NCI-H82 (cell line): ENCODE results near the gene EPB41L3.

ENCODE experiments used
- DNase-seq: peaks from one replicate; lab custom pipeline; 2025; lab: John Stamatoyannopoulos, UW

Gene EPB41L3

GRCh38 chr18:5451871-5452270 is 91.9 kb downstream of the EPB41L3 start:
- DNase-seq: no peak

GRCh38 chr18:5451150-5451549 is 92.6 kb downstream of the EPB41L3 start:
- DNase-seq: no peak

GRCh38 chr18:5449858-5450509 is 93.8 kb downstream of the EPB41L3 start:
- DNase-seq: no peak

GRCh38 chr18:5447442-5447841 is 96.4 kb downstream of the EPB41L3 start:
- no peak for DNase-seq

GRCh38 chr18:5444847-5445246 is 99.0 kb downstream of the EPB41L3 start:
- DNase-seq: no peak

DNA sequence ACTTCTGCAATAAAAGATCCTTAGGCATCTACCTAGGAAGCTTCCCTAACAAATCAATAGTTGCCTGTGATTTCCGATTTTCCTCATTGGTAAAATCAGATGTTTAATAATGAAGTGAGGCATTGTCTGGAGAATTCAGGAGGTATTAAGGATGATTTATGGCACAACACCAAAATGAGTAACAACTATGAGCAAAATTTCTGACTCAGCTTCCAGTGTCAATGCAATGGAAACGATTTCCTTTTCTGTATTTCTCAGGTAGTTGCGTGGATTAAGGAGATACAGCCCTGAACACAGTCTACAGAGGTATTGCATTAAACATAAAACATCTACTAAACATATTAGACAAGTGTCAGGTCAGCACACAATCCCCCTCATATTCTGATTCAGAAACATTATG is 99.5 kb downstream of the EPB41L3 start:
- no peak for DNase-seq

DNA sequence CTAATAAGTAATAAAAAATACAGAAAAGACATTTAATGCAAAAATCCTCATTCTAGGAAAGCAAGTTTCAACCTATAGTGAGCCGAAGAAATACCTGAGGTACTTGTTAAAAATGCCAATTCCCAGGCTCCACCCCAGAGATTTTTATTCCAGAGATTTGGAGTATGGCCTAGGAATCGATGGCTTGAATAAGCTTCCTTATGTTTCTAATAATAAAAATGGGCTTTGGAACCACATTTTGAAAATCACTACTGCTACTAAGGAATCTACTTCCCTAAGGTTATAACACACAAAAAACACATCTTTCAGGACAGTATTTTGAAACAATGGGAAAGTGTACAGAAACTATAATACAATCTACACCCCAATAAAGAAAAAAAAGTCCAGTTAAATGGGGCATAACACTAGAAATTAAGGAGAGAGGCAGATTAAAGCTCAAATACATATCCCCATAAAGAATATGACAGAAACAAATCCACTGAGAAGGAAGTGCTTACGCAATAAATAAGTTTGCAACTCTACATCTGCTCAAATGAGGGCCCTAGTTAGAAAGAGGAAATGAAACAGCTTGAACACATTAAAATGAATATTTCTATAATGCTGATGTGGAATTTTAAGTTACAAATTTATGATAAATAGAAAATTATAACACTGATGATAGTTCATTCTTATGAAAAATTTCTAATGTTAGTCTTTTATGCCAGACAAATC is 103.7 kb downstream of the EPB41L3 start:
- DNase-seq: no peak

DNA sequence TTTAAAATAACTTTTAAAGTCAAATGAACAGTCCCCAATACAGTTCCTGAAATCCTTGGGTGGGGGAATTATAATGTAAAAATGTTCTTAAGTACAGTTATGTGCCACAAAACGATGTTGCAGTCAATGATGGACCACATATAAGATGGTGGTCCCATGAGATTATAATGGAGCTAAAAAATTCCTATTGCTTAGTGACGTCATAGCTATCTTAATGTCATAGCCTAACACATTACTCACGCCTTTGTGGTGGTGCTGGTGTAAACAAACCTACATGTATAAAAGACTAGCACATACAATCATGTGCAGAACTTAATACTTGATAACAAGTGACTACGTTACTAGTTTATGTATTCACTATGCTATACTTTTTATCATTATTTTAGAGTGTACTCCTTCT is 109.4 kb downstream of the EPB41L3 start:
- no peak for DNase-seq

DNA sequence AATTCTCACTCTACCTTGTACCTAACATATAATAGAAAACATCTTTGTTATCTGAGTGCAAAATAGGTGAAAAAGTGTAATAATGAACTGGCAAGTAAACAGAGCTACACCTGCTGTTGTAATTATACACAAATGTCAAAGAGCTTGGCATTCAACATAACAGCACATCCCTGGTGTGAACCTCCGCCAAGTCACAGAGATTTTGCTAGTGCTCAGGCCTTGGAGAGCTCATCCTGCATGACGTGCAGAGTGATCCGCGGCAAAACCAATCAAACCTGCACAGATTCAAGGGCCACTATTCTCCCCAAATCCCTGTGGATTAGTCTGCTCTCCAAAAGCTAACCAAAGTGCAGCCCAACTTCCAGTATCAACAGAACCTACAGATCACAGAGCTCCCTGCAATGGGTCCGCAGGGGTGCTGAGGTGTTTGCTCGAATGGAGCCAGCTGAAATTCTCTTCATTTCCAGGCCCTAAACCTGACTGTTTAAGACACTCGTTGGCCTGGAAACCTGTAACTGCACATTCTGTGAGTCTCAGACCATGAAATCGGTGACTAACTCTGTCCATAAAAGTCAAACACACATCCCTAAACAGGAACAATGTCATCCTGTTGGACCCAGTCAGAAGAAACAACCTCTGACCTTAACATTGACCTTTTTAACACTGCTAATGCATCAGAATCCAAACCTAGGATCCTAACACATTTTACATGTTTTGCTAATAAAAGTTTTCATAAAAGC is 111.8 kb downstream of the EPB41L3 start:
- no peak for DNase-seq

- DNase-seq: peak; percentile 8
Measured at GRCh38 chr18:5430131-5430530, 113.7 kb downstream of the EPB41L3 start.

GRCh38 chr18:5429681-5430080 is 114.1 kb downstream of the EPB41L3 start:
- DNase-seq: peak; percentile 72

GRCh38 chr18:5425721-5426120 is 118.1 kb downstream of the EPB41L3 start:
- no peak for DNase-seq

DNA sequence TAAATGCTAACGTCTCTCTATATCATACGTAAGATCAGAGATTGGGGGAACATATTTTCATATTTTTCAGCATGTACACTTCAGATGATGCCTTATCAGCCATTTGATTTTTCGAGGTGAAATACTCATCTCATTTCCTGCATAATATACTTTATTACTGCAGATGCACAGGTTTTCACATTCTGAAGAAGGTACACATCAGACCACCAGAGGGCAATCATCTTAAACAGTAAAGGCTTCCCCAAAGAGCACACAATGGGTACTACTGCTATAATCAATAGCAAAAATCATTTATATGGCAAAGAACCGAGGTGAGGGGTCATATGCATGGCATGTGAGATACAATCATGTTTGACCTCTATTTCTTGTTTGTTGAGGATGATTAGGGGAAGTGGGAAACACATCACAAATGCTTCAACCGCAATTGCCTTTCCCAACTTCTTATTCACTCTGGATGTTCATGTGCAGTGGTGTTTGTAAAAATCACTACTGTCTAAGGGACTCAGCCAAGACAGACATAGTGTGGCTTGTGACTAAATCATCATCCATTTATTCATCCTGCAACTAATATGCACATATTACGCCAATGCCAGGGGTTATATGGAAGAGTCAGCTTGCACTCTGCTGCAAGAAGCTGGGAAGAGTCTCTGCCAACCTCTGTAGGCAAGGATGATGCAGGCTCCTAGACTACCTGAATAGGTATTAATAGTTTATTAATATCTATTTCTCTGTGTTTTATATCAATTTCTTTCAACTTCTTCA is 118.7 kb downstream of the EPB41L3 start:
- DNase-seq: peak; percentile 70

GRCh38 chr18:5422626-5423025 is 121.2 kb downstream of the EPB41L3 start:
- DNase-seq: no peak

- no peak for DNase-seq
Measured at GRCh38 chr18:5421981-5422380, 121.8 kb downstream of the EPB41L3 start.

GRCh38 chr18:5420906-5421305 is 122.9 kb downstream of the EPB41L3 start:
- no peak for DNase-seq

DNA sequence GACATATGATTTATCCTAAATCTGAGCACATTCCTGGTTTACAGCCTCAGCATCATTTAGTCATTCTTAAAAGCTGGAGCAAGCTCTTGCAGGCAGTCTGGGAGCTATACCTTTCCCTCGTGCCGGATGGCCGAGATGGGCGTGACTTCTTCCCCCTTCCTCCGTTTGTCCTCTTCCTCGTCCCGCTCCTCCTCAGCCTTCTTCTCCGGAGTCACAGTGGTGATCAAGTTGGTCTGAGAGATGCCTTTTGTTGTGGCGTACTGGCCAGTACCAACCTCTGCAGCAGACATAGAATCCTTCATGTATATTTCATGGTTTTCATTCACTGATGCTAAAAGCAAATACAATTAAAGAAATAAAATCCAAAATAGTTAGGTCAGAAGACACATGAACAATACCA is 124.2 kb downstream of the EPB41L3 start:
- no peak for DNase-seq

GRCh38 chr18:5419030-5419429 is 124.8 kb downstream of the EPB41L3 start:
- DNase-seq: no peak

GRCh38 chr18:5417342-5417741 is 126.5 kb downstream of the EPB41L3 start:
- no peak for DNase-seq

DNA sequence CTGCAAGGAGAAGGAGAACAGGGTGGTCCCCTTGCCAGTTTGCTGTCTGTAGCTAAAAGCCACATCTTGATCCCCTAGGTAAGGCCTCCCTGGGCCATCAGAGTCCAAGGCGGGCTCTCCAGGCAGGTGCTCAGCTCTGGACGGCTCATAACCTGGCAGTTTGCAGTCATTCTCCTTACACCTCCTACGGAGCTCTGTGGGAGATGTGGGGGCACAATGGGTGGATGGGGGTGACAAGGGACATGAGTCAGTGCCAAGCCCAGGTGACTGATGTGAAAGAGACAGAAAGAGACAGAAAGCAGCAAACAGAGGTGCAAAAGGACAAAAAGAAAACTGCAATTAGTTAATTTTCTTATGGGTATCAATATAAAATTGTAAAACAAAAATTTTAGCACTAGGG is 127.7 kb downstream of the EPB41L3 start:
- no peak for DNase-seq

GRCh38 chr18:5415665-5416064 is 128.1 kb downstream of the EPB41L3 start:
- DNase-seq: no peak

- DNase-seq: no peak
Measured at GRCh38 chr18:5415031-5415430, 128.8 kb downstream of the EPB41L3 start.
